NCI-H2107 treated with DMSO at 0.1 percent for 48 hours (cell line): ENCODE data around the gene STAG1.
"Not testable (repeated sequence)": the region's sequence is repeated elsewhere in the genome, so short reads cannot be mapped to it uniquely, and the experiment has no call there.

Experiments
- DNase-seq: peaks from one replicate; lab custom pipeline; 2025; ENCODE audit not compliant: unreplicated experiment; lab: John Stamatoyannopoulos, UW

The STAG1 gene

GRCh38 chr3:136749091-136749490 lies 3.1 kb downstream of the STAG1 start:
- no peak for DNase-seq

GRCh38 chr3:136745916-136746315 lies 6.3 kb downstream of the STAG1 start:
- DNase-seq: no peak

GRCh38 chr3:136741063-136741462 lies 11.1 kb downstream of the STAG1 start:
- no peak for DNase-seq

GRCh38 chr3:136740351-136740958 lies 11.7 kb downstream of the STAG1 start:
- no peak for DNase-seq

GRCh38 chr3:136736950-136737349 lies 15.2 kb downstream of the STAG1 start:
- DNase-seq: not testable (repeated sequence)

- DNase-seq: no peak
These were observed 17.1 kb downstream of the STAG1 start for GRCh38 chr3:136735103-136735502.

- no peak for DNase-seq
These were observed 17.7 kb downstream of the STAG1 start for GRCh38 chr3:136734382-136735070.

- no peak for DNase-seq
These were observed 18.8 kb downstream of the STAG1 start for GRCh38 chr3:136733317-136733833.

GRCh38 chr3:136731274-136731884 lies 20.8 kb downstream of the STAG1 start:
- DNase-seq: no peak

GRCh38 chr3:136730595-136731273 lies 21.4 kb downstream of the STAG1 start:
- no peak for DNase-seq

GRCh38 chr3:136728918-136729317 lies 23.3 kb downstream of the STAG1 start:
- DNase-seq: no peak

- DNase-seq: no peak
These were observed 23.7 kb downstream of the STAG1 start for GRCh38 chr3:136728473-136728872.

GRCh38 chr3:136725468-136725867 lies 26.7 kb downstream of the STAG1 start:
- no peak for DNase-seq

GRCh38 chr3:136722916-136723315 lies 29.3 kb downstream of the STAG1 start:
- not testable (repeated sequence) for DNase-seq

- DNase-seq: not testable (repeated sequence)
These were observed 29.8 kb downstream of the STAG1 start for GRCh38 chr3:136722399-136722798.

GRCh38 chr3:136720091-136720490 lies 32.1 kb downstream of the STAG1 start:
- DNase-seq: no peak

- no peak for DNase-seq
These were observed 35.5 kb downstream of the STAG1 start for GRCh38 chr3:136716629-136717028.

- no peak for DNase-seq
These were observed 38.2 kb downstream of the STAG1 start for GRCh38 chr3:136714020-136714419.

- DNase-seq: no peak
These were observed 39.2 kb downstream of the STAG1 start for GRCh38 chr3:136712941-136713340.

GRCh38 chr3:136711888-136712287 lies 40.3 kb downstream of the STAG1 start:
- DNase-seq: not testable (repeated sequence)

- DNase-seq: no peak
These were observed 40.9 kb downstream of the STAG1 start for GRCh38 chr3:136711277-136711676.

GRCh38 chr3:136709775-136710174 lies 42.4 kb downstream of the STAG1 start:
- DNase-seq: not testable (repeated sequence)
